DND-41 (cell line): ENCODE data around the gene SAGE1.
A peak's percentile ranks its signal among the peaks of the same experiment; 100 is the strongest.
"Not testable (repeated sequence)": the region's sequence is repeated elsewhere in the genome, so short reads cannot be mapped to it uniquely, and the experiment has no call there.

ENCODE experiments used
- ATAC-seq: fragments of 200-7000 bp; cut with Tn5 transposase; 3 replicates; pipeline ENCODE4 v1.9.1; 2021; ENCODE audit warnings: low read depth; ENCODE audit not compliant: insufficient read depth
- DNase-seq: peaks from one replicate; pipeline ENCODE4 v3.0.0-alpha.2; 2020
- H2AFZ ChIP-seq: 2 replicates; pipeline ENCODE4 v1.6.0; 2012; ENCODE audit warnings: low read depth, low read length
- H3K27ac ChIP-seq: 2 replicates; pipeline ENCODE4 v1.5.1; 2012; ENCODE audit warnings: low read length, inconsistent platforms
- H3K27me3 ChIP-seq: fragments of 200-600 bp; sonication (generic); 2 replicates; pipeline ENCODE4 v1.6.0; 2012; ENCODE audit warnings: low read length, mild to moderate bottlenecking, inconsistent platforms; ENCODE audit not compliant: insufficient read depth, poor library complexity
- H3K36me3 ChIP-seq: 2 replicates; pipeline ENCODE4 v1.5.1; 2012; ENCODE audit warnings: low read length, inconsistent platforms; ENCODE audit not compliant: insufficient read depth
- H3K4me1 ChIP-seq: 2 replicates; pipeline ENCODE4 v1.5.1; 2012; ENCODE audit warnings: mild to moderate bottlenecking, low read length; ENCODE audit not compliant: insufficient read depth
- H3K4me2 ChIP-seq: 2 replicates; pipeline ENCODE4 v1.6.0; 2012; ENCODE audit warnings: mild to moderate bottlenecking, moderate library complexity, low read length, inconsistent platforms; ENCODE audit not compliant: insufficient read depth
- H3K4me3 ChIP-seq, 2 experiments: fragments of 200-600 bp in 1 of 2; shearing (Covaris generic) in 1 of 2; 2 replicates each; pipeline ENCODE4 v1.5.1; 2012 to 2016; ENCODE audit warnings: inconsistent platforms in 2 of 2, low read length in 2 of 2, mild to moderate bottlenecking in 2 of 2, low read depth in 1 of 2, moderate library complexity in 1 of 2
- H3K79me2 ChIP-seq: 2 replicates; pipeline ENCODE4 v1.6.0; 2012; ENCODE audit warnings: low read length, inconsistent platforms; ENCODE audit not compliant: insufficient read depth
- H3K9ac ChIP-seq: 2 replicates; pipeline ENCODE4 v1.6.0; 2012; ENCODE audit warnings: low read depth, mild to moderate bottlenecking, inconsistent platforms, low read length, moderate library complexity
- H3K9me3 ChIP-seq: 2 replicates; pipeline ENCODE4 v1.5.1; 2012; ENCODE audit warnings: low read length, moderate library complexity, mild to moderate bottlenecking, inconsistent platforms; ENCODE audit not compliant: insufficient read depth, severe bottlenecking
- H4K20me1 ChIP-seq: 2 replicates; pipeline ENCODE4 v1.6.0; 2012; ENCODE audit warnings: low read length; ENCODE audit not compliant: insufficient read depth
- EZH2 ChIP-seq: IDR thresholded peaks from 3 replicates; pipeline ENCODE4 v1.6.1; 2012; ENCODE audit warnings: borderline replicate concordance, low read depth, mild to moderate bottlenecking, moderate library complexity, low read length, inconsistent platforms; ENCODE audit not compliant: severe bottlenecking
- TF ChIP-seq, protein P1 (sequence below): IDR thresholded peaks from 2 replicates; pipeline ENCODE4 v1.5.1; 2012; ENCODE audit warnings: borderline replicate concordance, low read length, moderate library complexity, mild to moderate bottlenecking; ENCODE audit not compliant: poor library complexity, severe bottlenecking; ENCODE audit errors: extremely low read depth

Gene SAGE1

GRCh38 chrX:135888976-135889375 lies 4.5 kb upstream of the SAGE1 start:
- not testable (repeated sequence) for H3K79me2 ChIP-seq, H3K27ac ChIP-seq, ATAC-seq, H3K4me2 ChIP-seq, H2AFZ ChIP-seq, H3K36me3 ChIP-seq, H3K9ac ChIP-seq, H3K9me3 ChIP-seq, H3K4me3 ChIP-seq, H3K4me1 ChIP-seq, H4K20me1 ChIP-seq, H3K27me3 ChIP-seq
- DNase-seq: peak; percentile 49
- TF ChIP-seq, protein P1, sequence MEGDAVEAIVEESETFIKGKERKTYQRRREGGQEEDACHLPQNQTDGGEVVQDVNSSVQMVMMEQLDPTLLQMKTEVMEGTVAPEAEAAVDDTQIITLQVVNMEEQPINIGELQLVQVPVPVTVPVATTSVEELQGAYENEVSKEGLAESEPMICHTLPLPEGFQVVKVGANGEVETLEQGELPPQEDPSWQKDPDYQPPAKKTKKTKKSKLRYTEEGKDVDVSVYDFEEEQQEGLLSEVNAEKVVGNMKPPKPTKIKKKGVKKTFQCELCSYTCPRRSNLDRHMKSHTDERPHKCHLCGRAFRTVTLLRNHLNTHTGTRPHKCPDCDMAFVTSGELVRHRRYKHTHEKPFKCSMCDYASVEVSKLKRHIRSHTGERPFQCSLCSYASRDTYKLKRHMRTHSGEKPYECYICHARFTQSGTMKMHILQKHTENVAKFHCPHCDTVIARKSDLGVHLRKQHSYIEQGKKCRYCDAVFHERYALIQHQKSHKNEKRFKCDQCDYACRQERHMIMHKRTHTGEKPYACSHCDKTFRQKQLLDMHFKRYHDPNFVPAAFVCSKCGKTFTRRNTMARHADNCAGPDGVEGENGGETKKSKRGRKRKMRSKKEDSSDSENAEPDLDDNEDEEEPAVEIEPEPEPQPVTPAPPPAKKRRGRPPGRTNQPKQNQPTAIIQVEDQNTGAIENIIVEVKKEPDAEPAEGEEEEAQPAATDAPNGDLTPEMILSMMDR: peak; percentile 54

DNA sequence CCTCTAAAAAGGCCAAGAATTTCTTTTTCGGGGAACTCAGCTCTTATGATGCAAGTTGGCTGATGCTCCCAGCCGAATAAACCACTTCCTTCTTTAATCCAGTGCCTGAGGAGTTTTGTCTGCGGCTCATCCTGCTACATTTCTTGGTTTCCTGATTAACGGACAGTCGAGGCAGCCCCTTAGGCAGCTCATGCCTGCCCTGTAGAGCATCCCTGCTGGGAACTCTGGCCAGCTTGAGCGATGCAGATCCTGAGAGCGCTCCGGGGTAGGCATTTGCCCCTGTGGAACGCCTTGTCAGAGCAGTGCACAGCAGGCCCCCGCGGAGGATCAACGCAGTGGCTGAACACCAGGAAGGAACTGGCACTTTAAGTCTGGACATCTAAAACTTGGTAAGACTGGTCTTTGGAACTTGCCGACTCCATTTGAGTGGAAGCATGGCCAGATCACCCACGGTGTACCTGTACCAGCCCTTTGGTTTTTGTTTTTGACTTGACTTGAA lies 3.4 kb upstream of the SAGE1 start:
- H4K20me1 ChIP-seq: no peaks in the 10 kb centered on the region
- no peaks in the 10 kb centered on the region for H3K9me3 ChIP-seq
- DNase-seq: no peak
- no peak overlapping the region for H3K27ac ChIP-seq
- ATAC-seq: no peak
- no peak overlapping the region for H3K9ac ChIP-seq
- no peak overlapping the region for H3K4me2 ChIP-seq
- H3K36me3 ChIP-seq: no peaks in the 10 kb centered on the region
- H3K4me1 ChIP-seq: no peaks in the 10 kb centered on the region
- H3K79me2 ChIP-seq: no peaks in the 10 kb centered on the region
- H3K4me3 ChIP-seq: no peak overlapping the region
- no peak for TF ChIP-seq EZH2
- TF ChIP-seq, protein P1: no peak
- H3K27me3 ChIP-seq: no peaks in the 10 kb centered on the region
- H2AFZ ChIP-seq: no peak overlapping the region

GRCh38 chrX:135892781-135893180 lies 735 bp upstream of the SAGE1 start:
- H3K79me2 ChIP-seq: no peaks in the 10 kb centered on the region
- H2AFZ ChIP-seq: no peak overlapping the region
- H3K4me2 ChIP-seq: no peak overlapping the region
- H3K36me3 ChIP-seq: no peaks in the 10 kb centered on the region
- H3K27me3 ChIP-seq: no peaks in the 10 kb centered on the region
- ATAC-seq (no peak), DNase-seq (no peak)
- no peak overlapping the region for H3K4me3 ChIP-seq
- no peaks in the 10 kb centered on the region for H4K20me1 ChIP-seq
- H3K9me3 ChIP-seq: no peaks in the 10 kb centered on the region
- H3K27ac ChIP-seq: no peak overlapping the region
- H3K4me1 ChIP-seq: no peaks in the 10 kb centered on the region
- TF ChIP-seq EZH2: no peak
- TF ChIP-seq, protein P1: no peak
- no peak overlapping the region for H3K9ac ChIP-seq

DNA sequence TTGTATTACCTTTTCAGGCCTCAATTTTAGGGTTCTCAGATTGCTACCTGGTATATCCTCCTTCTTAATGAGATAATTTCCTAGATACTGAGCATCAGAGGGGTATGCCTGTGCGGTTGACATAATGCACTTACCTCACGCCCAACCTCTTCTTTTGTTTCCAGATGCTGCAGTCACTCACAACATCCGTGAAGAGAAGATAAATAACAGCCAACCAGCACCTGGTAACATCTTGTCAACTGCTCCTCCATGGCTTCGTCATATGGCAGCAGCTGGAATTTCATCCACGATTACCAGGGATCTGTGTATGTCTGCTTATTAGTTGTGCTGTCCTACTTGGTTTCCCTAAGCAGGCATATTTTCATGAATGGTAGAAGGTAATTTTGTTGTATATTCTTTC lies 16.7 kb downstream of the SAGE1 start:
- Histone ChIP-seq H3K27me3 (no peaks in the 10 kb centered on the region), H4K20me1 (no peaks in the 10 kb centered on the region), H2AFZ (no peak overlapping the region), H3K27ac (no peak overlapping the region), H3K4me1 (no peaks in the 10 kb centered on the region), H3K4me2 (no peak overlapping the region), H3K79me2 (no peaks in the 10 kb centered on the region), H3K36me3 (no peaks in the 10 kb centered on the region), H3K4me3 (no peak overlapping the region), H3K9me3 (no peaks in the 10 kb centered on the region), H3K9ac (no peak overlapping the region)
- DNase-seq (no peak), ATAC-seq (no peak)
- no peak for TF ChIP-seq EZH2
- TF ChIP-seq, protein P1: no peak
